ENCODE results near the gene ISG20L2.

- TF ChIP-seq SUZ12 (IDR thresholded peaks at IDR 0.05; ENCODE audit: extremely low read depth, insufficient read depth, insufficient read length) (no peak), YY1 (IDR thresholded peaks at IDR 0.05; ENCODE audit: insufficient read depth, insufficient read length) (no peak), ZNF274 (IDR thresholded peaks at IDR 0.05; ENCODE audit: low read depth, low read length) (no peak)
Measured at GRCh38 chr1:156705918-156706656, 22.5 kb downstream of the ISG20L2 start.
